IPS-15b (cell line): ENCODE data around the gene PEX14.

Source experiments
- H3K27me3 ChIP-seq: one replicate; pipeline ENCODE4 v1.6.1; 2013; ENCODE audit warnings: low read length; ENCODE audit not compliant: control insufficient read depth, insufficient read depth
- H3K36me3 ChIP-seq: one replicate; pipeline ENCODE4 v1.6.1; 2013; ENCODE audit warnings: low read length; ENCODE audit not compliant: control insufficient read depth, insufficient read depth
- H3K4me1 ChIP-seq: one replicate; pipeline ENCODE4 v1.6.1; 2013; ENCODE audit warnings: mild to moderate bottlenecking, low read length; ENCODE audit not compliant: control insufficient read depth, insufficient read depth
- H3K4me3 ChIP-seq: one replicate; pipeline ENCODE4 v1.5.1; 2013; ENCODE audit warnings: low read depth, low read length
- H3K9ac ChIP-seq: one replicate; pipeline ENCODE4 v1.6.1; 2013; ENCODE audit warnings: low read depth, mild to moderate bottlenecking, low read length
- H3K9me3 ChIP-seq: one replicate; pipeline ENCODE4 v1.6.1; 2013; ENCODE audit warnings: mild to moderate bottlenecking, low read length; ENCODE audit not compliant: control insufficient read depth, insufficient read depth

PEX14 gene

DNA sequence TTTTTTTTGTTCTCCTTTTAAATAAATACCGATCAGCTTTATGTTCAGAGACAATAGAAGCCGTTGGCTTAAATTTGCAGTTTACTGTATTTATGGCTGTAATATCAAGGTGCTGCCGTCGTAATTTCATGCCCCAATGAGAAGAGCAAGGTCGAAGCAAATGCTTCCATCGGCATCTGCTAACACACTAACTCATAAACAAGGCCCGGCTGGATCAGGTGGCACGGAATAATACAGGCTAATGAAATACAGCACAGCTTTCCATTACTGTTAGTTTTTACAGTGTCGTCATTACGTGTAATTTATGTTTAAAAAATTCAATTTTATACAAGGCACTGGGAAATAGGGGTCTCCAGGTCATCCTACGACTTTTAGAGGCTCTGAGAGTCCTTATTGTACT is 119.0 kb downstream of the PEX14 start:
- Histone ChIP-seq H3K9me3 (no peaks in the 10 kb centered on the region), H3K36me3 (no peaks in the 10 kb centered on the region), H3K4me3 (no peak overlapping the region), H3K9ac (no peak overlapping the region), H3K4me1 (peaks cover 27% of the 10 kb centered on the region), H3K27me3 (no peaks in the 10 kb centered on the region)

DNA sequence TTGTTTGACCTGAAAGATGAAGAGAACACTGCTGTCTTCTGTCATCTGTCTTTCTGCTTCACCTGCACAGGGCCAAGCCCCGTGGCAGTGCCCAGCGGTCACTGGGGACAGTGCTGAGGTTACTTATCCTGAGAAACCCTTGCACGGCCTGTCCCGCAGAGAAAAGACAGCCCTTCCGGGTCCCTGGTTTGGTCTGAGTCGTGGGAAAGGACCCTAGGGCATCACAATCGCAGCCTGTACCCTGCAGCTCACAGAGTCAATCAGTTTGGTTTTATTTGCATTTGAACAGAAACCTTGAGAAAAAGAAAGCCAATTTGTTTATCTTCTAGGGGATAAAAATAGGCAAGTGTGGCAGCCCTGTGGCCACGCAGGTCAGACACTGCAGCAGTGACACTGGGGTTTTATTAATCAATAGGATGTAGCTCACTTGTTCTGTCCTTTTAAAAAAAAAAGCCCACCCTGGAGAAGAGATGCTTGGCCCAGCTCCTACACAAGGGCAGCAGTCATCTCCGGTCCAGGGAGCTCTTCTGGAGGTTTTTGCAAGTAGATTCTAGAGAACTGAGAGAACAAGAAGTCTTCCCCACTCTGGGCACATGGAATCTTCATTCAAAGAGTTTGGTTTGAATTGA is 120.0 kb downstream of the PEX14 start:
- Histone ChIP-seq H3K36me3 (peaks cover 4% of the 10 kb centered on the region), H3K9ac (no peak overlapping the region), H3K4me1 (peaks cover 27% of the 10 kb centered on the region), H3K4me3 (no peak overlapping the region), H3K9me3 (no peaks in the 10 kb centered on the region), H3K27me3 (no peaks in the 10 kb centered on the region)

DNA sequence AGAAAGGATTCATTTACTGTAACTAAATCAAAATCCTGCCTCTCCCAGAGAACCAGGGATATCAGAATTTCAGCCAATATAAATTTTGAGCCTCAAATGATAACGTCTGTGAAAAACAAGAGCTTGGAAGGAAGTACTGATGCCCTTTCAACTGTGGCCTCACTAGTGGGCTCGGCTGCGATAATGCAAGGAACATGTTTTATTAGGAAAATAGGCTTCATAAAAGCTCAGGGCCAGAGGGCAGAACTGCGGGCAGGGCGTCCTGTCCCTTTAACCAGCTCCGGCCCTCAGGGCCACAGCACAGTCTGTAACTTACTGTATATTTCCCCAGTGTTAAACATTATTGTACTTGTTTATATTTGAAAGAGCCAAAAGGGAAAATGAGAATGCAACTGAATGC is 122.0 kb downstream of the PEX14 start:
- H3K36me3 ChIP-seq = peaks cover 4% of the 10 kb centered on the region

DNA sequence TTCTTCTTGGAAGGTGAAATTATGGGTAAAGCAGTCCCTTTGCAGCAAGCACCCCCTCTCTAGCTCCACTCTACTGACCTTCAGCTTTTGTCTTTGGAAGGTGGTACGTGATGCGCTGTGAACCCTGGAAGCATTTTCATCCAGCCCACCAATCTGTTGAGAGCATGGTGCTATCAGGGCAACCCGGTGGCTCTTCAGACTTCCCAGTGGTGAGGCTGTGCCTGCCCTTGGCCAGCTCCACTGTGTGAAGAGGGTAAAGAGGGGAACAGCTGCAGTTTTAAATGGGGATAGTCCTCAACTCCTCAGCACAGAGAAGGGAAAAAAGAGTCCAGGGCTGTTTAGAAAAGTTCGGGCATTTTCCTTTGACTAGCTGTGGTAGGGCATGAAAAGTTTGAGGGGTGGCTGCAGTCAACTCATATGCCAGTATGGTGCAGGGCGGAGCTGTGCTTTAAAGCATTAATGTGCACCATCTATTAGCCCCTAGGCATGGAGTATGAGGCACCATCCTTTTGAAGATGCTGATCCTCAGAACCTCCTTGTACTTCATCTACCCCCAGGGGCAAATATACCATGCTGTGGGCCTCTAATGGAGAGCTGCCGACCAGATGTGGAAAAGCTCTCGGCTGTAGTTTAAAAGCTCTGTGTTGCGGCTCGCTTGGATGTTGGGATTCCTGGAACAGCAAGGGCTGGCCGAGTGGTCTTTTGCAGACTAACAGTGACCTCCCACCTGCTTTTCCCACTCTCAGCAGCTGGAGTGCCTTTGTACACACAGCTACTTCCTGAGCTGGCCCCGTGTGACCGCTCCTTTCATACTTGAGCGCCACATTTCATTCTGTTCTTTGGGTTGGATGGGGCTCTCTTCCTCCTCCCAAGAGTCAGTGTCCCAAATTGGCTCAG is 123.0 kb downstream of the PEX14 start:
- Histone ChIP-seq H3K4me3 (no peak overlapping the region), H3K9me3 (no peaks in the 10 kb centered on the region)

More for the DNA sequence above, 122.0 kb downstream of the PEX14 start:
- H3K9me3 ChIP-seq = no peaks in the 10 kb centered on the region
- peaks cover 27% of the 10 kb centered on the region for H3K4me1 ChIP-seq
- no peak overlapping the region for H3K4me3 ChIP-seq
- H3K27me3 ChIP-seq = no peaks in the 10 kb centered on the region
- no peak overlapping the region for H3K9ac ChIP-seq

DNA sequence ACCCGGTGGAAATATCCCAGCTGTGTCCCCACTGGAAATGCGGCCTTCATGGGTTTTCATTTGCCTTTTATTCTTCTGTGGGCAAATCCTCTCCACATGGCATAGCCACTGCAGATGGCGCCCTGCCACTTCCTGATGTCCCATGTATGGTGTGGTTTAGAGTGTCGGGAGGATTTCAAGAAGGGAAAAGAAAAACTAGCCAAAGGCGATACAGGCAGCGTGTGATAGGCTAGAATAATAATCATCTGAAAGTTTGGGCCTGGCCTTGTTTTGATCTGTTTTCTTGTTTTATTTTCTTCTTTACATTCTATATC is 123.6 kb downstream of the PEX14 start:
- no peak overlapping the region for H3K4me3 ChIP-seq
- H3K9ac ChIP-seq = no peak overlapping the region
- no peaks in the 10 kb centered on the region for H3K9me3 ChIP-seq
- no peaks in the 10 kb centered on the region for H3K27me3 ChIP-seq
- peaks cover 4% of the 10 kb centered on the region for H3K36me3 ChIP-seq
- H3K4me1 ChIP-seq = peaks cover 19% of the 10 kb centered on the region

More for the DNA sequence above, 123.0 kb downstream of the PEX14 start:
- Histone ChIP-seq H3K4me1 (peaks cover 25% of the 10 kb centered on the region), H3K36me3 (peaks cover 4% of the 10 kb centered on the region), H3K27me3 (no peaks in the 10 kb centered on the region), H3K9ac (no peak overlapping the region)

DNA sequence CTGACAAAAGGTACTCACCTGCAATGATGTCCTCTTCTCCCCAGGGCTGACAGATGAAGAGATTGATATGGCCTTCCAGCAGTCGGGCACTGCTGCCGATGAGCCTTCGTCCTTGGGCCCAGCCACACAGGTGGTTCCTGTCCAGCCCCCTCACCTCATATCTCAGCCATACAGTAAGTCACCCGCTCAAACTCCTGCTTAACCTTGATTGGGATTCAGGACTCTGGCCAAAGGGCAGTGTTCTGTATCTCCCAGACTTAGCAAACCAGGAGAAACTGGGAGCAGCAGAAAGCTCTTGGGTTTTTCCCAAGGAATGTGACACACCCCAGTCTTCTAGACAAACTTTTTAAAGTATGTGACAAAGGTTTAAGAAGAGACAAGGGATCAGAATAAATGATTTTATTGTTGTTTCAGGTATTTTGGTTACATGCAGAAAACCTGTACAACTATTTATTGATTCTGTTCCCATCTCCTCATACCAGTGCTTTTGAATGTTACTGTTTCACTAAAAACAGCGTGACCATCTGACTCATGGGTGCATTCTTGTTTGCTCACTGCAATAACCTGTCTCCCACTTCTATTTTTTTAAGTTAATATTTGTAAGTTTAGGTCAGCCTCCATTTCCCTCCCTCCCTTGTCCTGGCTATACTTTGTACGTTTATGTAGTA is 124.6 kb downstream of the PEX14 start:
- H3K9me3 ChIP-seq = no peaks in the 10 kb centered on the region

DNA sequence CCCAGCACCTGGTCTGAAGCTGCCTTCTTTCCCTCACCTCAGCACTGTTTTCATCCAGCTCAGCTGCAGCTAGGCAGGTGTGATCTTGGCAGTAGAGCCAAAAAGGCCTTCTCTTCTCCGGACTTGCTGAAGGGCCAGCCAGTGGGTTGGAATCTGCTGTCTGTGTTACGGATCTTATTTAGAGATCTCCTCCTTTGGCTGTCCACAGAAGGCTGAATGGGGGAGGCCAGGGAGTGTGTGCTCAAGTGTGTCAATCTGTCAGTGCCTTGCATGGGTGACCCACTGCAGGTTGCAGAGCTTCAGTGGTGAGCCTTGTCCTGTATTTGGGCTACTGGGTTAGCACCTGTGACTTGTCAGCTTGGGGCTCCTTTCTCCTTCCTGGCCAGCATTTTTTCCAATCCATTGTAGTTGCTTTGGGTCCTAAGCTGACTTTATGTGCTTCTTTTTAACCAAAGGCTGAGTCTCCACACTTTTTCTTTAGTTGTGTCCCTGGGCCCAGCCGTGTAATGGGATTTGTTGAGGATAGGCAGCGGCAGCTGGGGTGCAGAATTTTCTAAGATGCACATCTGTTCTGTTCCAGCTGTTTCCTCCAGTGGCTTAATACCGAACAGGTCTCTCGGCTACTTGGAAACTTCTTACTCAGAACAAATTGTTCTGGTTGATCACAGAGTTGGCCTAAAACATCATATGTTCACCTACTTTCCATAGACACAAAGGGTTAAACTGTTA is 126.8 kb downstream of the PEX14 start:
- Histone ChIP-seq H3K4me1 (no peaks in the 10 kb centered on the region), H3K9me3 (no peaks in the 10 kb centered on the region)

More for the DNA sequence above, 124.6 kb downstream of the PEX14 start:
- no peak overlapping the region for H3K4me3 ChIP-seq
- H3K36me3 ChIP-seq = peaks cover 4% of the 10 kb centered on the region
- no peak overlapping the region for H3K9ac ChIP-seq
- peaks cover 13% of the 10 kb centered on the region for H3K4me1 ChIP-seq
- no peaks in the 10 kb centered on the region for H3K27me3 ChIP-seq

DNA sequence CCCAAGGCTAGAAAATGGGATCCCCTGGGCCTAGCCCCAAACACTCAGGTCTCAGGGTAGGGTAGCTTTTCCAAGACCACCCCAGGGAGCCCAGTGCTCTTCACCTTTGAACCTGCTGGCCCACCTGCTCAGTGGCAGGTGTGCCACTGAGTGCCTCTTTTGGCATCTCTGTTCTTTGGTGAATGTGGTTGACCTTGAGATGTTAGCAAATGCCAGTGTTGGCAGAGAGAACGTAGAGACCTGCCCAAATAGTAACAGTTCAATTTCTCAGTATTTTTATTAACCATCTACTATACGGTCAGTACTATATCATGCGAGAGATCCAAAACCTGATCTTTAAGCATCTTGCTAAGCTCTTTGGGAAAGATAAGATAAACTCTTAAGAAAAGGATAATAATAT is 128.2 kb downstream of the PEX14 start:
- Histone ChIP-seq H3K27me3 (no peaks in the 10 kb centered on the region), H3K4me1 (no peaks in the 10 kb centered on the region), H3K9ac (no peak overlapping the region), H3K36me3 (peaks cover 4% of the 10 kb centered on the region), H3K9me3 (no peaks in the 10 kb centered on the region), H3K4me3 (no peak overlapping the region)

More for the DNA sequence above, 126.8 kb downstream of the PEX14 start:
- Histone ChIP-seq H3K27me3 (no peaks in the 10 kb centered on the region), H3K9ac (no peak overlapping the region), H3K36me3 (peaks cover 4% of the 10 kb centered on the region), H3K4me3 (no peak overlapping the region)

DNA sequence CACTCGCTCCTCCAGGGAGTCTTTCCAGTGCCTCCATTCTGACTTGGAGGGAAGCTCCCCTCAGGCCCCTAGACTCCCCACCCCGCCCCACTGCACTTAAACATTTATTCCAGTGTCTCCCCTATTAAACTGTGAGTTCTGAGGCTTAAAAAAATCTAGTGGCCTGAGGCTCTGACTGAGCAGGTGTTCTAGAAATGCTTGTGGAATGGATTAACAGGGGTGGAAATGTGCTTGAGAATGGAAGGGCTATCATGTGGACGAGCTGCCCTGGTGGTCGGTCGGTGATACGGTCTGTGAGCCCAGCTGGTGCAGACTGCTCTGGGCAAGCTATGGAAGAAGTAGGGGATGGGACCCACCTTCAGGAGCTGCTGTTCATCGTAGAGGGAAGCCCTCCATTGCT is 130.2 kb downstream of the PEX14 start:
- Histone ChIP-seq H3K4me1 (no peaks in the 10 kb centered on the region), H3K4me3 (no peak overlapping the region), H3K9ac (no peak overlapping the region), H3K27me3 (no peaks in the 10 kb centered on the region), H3K9me3 (no peaks in the 10 kb centered on the region), H3K36me3 (no peaks in the 10 kb centered on the region)

DNA sequence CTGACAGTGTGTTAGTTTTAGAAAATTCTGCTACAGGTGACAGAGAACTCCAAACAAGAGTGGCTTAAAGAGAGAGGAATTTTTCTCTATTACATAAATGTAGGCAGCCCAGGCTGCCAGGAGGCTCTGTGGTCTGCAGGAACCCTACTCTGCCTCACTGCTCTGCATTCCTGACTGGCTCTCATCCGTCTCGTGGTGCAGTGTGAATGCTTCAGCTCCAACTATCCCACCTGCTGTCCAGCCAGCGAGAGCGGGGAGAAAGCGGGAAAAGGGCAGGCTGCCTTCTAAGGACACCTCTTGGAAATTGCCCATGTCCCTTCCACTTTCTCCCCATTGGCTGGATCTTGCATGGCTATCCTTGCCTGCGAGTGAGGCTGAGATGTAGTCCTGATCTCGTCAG is 131.3 kb downstream of the PEX14 start:
- Histone ChIP-seq H3K4me3 (no peak overlapping the region), H3K27me3 (no peaks in the 10 kb centered on the region), H3K36me3 (no peaks in the 10 kb centered on the region), H3K9ac (no peak overlapping the region), H3K4me1 (no peaks in the 10 kb centered on the region), H3K9me3 (no peaks in the 10 kb centered on the region)

DNA sequence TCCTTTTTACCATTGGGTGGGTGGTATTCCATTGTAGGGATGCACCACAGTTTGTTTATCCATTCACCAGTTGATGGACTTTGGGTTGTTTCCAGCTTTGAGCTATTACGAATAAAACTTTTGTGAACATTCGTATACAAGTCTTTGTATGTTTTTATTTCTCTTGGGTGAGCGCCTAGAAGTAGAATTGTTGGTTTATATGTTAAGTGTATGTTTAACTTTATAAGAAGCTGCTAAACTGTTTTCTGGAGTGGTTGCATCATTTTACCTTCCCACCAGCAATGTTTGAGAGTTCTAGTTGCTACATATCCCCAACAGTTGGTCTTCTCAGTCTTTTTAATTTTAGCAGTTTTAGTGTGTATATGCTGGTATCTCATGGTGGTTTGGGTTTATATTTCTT is 132.5 kb downstream of the PEX14 start:
- H3K9ac ChIP-seq = no peak overlapping the region
- H3K36me3 ChIP-seq = no peaks in the 10 kb centered on the region
- H3K4me3 ChIP-seq = no peak overlapping the region
- no peaks in the 10 kb centered on the region for H3K4me1 ChIP-seq
- no peaks in the 10 kb centered on the region for H3K27me3 ChIP-seq
- H3K9me3 ChIP-seq = no peaks in the 10 kb centered on the region
